ENCODE data around the gene KCNIP1. TPM values are rescaled to one million over a fixed set of nuclear protein-coding genes. Genes with fewer than 3 reads are reported as not detected.

The KCNIP1 gene
- total and polyA plus RNA-seq, 4 donors, result 0.13 to 1.8 (median 0.72) TPM

DNA sequence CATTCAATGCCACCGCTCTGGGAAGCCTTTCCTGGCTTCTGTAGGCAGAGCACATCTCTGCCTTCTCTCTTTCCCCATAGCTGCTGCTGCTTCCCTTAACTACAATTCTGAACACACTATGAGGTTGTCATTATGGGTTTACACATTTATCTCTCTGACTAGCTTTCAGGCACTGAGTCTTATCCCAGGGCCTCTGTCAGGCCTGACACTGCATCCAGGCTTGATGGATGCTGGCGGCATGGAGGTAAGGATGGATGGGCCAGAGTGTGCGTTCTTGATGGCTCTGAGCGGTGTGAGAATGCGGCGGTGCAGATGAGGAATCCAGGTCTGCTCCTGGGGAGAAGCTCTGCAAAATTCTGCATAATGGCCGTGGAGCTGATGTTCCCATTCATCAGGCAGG is 6.3 kb downstream of the KCNIP1 start:
- H3K4me3 ChIP-seq, result no peak overlapping the region
- no peaks in the 10 kb centered on the region for H3K4me1 ChIP-seq (ENCODE audit: control insufficient read depth in 5 of 5, insufficient read depth in 5 of 5, low read length in 5 of 5)
- no peak overlapping the region for H3K27ac ChIP-seq (ENCODE audit: low read depth in 1 of 2, low read length in 1 of 2)
- TF ChIP-seq, protein P1, sequence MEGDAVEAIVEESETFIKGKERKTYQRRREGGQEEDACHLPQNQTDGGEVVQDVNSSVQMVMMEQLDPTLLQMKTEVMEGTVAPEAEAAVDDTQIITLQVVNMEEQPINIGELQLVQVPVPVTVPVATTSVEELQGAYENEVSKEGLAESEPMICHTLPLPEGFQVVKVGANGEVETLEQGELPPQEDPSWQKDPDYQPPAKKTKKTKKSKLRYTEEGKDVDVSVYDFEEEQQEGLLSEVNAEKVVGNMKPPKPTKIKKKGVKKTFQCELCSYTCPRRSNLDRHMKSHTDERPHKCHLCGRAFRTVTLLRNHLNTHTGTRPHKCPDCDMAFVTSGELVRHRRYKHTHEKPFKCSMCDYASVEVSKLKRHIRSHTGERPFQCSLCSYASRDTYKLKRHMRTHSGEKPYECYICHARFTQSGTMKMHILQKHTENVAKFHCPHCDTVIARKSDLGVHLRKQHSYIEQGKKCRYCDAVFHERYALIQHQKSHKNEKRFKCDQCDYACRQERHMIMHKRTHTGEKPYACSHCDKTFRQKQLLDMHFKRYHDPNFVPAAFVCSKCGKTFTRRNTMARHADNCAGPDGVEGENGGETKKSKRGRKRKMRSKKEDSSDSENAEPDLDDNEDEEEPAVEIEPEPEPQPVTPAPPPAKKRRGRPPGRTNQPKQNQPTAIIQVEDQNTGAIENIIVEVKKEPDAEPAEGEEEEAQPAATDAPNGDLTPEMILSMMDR (IDR thresholded peaks at IDR 0.05; ENCODE audit: control extremely low read depth, extremely low read depth), result no peak
- DNase-seq, result no peak
- H3K9me3 ChIP-seq (ENCODE audit: control insufficient read depth in 4 of 4, insufficient read depth in 3 of 4, low read length in 3 of 4), result peaks cover 0 to 2% (median 0%) of the 10 kb centered on the region in 4 donors
- H3K36me3 ChIP-seq (ENCODE audit: control insufficient read depth in 4 of 4, insufficient read depth in 4 of 4, low read length in 4 of 4), result no peaks in the 10 kb centered on the region
- no peak overlapping the region for H3K9ac ChIP-seq (ENCODE audit: insufficient read depth in 1 of 2, low read length in 2 of 2)
- H3K27me3 ChIP-seq (ENCODE audit: control insufficient read depth in 3 of 3, insufficient read depth in 3 of 3, low read length in 2 of 3), result peaks cover 0 to 6% (median 0%) of the 10 kb centered on the region in 3 donors
- 93 to 95% methylated on average over 7 of the region's 7 CpGs for WGBS, 2 donors
- ATAC-seq (ENCODE audit: insufficient read depth, low FRiP score), result no peak

DNA sequence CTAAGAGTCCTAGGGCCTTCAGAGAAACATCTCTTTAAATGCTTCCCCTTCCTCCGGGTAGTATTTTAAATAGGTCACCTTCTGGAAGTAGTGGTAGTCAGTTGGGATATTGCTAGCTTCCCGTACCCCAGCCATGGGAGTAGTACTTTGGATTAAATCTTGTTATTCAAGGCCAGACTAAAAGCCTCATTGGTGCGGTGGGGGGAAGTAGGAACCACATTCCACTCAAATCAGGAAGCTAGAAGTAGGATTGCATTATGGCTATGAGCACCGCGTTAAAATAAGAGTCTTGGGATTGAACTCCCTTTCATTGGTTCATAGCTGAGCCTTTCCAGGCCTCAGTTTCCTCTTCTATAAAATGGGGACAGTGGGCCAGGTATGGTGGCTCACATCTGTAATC is 6.7 kb downstream of the KCNIP1 start:
- Histone ChIP-seq H3K4me3 (no peak overlapping the region), H3K4me1 (ENCODE audit: control insufficient read depth in 5 of 5, insufficient read depth in 5 of 5, low read length in 5 of 5) (no peaks in the 10 kb centered on the region), H3K27ac (ENCODE audit: low read depth in 1 of 2, low read length in 1 of 2) (no peak overlapping the region), H3K9me3 (ENCODE audit: control insufficient read depth in 4 of 4, insufficient read depth in 3 of 4, low read length in 3 of 4) (peaks cover 0 to 2% (median 0%) of the 10 kb centered on the region in 4 donors), H3K27me3 (ENCODE audit: control insufficient read depth in 3 of 3, insufficient read depth in 3 of 3, low read length in 2 of 3) (peaks cover 0 to 1% (median 0%) of the 10 kb centered on the region in 3 donors), H3K9ac (ENCODE audit: insufficient read depth in 1 of 2, low read length in 2 of 2) (no peak overlapping the region), H3K36me3 (ENCODE audit: control insufficient read depth in 4 of 4, insufficient read depth in 4 of 4, low read length in 4 of 4) (no peaks in the 10 kb centered on the region)
- DNase-seq (no peak), ATAC-seq (ENCODE audit: insufficient read depth, low FRiP score) (no peak)
- TF ChIP-seq, protein P1 (IDR thresholded peaks at IDR 0.05; ENCODE audit: control extremely low read depth, extremely low read depth), result no peak
- 62 to 74% methylated on average over 5 of the region's 5 CpGs for WGBS, 2 donors

DNA sequence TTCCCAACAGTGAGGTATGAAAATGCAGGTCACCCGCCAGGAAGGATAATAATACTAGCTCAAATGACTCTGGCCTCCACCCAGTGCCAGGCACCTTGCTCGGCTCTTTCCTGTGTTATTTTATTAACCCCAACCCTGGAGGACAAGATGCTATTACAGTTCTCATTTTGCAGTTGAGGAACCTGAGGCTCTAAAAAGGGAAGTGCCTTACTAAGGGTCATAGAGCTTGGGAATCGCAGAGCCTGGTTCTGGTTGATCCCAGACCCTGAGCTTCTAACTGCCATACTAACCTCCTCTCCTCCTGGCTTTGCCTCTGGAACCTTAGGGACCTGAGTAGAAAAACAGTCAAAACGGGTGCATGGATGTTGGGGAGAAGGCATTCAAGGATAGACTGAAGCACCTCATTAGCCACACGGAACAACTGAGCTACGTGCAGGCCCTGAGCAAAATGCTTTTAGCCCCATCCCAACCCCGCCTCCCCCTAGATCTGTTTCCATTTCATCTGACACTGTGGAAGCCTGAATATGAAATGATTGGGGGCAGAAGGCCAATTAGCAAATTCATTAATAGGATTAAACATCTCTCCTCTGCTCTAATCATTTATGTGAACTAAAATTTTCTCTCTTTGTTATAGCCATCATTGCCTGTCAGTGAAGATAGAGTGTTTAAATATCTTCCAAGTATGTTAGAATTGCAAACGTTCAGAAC is 7.9 kb downstream of the KCNIP1 start:
- Histone ChIP-seq H3K27ac (ENCODE audit: low read depth in 1 of 2, low read length in 1 of 2) (no peak overlapping the region), H3K9ac (ENCODE audit: insufficient read depth in 1 of 2, low read length in 2 of 2) (no peak overlapping the region), H3K9me3 (ENCODE audit: control insufficient read depth in 4 of 4, insufficient read depth in 3 of 4, low read length in 3 of 4) (peaks cover 0 to 2% (median 0%) of the 10 kb centered on the region in 4 donors), H3K4me3 (no peak overlapping the region), H3K27me3 (ENCODE audit: control insufficient read depth in 3 of 3, insufficient read depth in 3 of 3, low read length in 2 of 3) (no peaks in the 10 kb centered on the region), H3K36me3 (ENCODE audit: control insufficient read depth in 4 of 4, insufficient read depth in 4 of 4, low read length in 4 of 4) (no peaks in the 10 kb centered on the region), H3K4me1 (ENCODE audit: control insufficient read depth in 5 of 5, insufficient read depth in 5 of 5, low read length in 5 of 5) (no peaks in the 10 kb centered on the region)
- no peak for ATAC-seq (ENCODE audit: insufficient read depth, low FRiP score)
- WGBS, 2 donors, result 80 to 84% methylated on average over 8 of the region's 8 CpGs
- no peak for DNase-seq
- TF ChIP-seq, protein P1 (IDR thresholded peaks at IDR 0.05; ENCODE audit: control extremely low read depth, extremely low read depth), result no peak

Data from lung (tissue), 12 donors.